ENCODE data around the gene MTR. TPM values are rescaled to one million over a fixed set of nuclear protein-coding genes. Genes with fewer than 3 reads are reported as not detected.

Gene MTR
- total RNA-seq, 1 experiment from 2014 or later: 14.2 TPM

DNA sequence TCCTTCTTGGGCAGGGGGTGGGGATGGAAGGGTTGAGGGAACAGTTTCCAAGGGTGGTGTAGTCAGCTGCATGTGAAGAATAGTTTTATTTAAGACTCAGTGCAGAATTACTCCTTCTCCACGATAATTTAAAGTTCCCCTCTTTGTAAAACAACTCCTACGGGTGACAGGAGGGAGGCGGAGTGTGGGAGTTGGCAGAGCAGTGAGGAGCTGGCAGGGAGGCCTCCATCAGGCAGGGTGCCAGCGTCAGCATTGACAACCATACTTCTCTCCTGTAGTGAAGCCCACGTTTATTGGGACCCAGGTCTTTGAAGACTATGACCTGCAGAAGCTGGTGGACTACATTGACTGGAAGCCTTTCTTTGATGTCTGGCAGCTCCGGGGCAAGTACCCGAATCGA lies 93.8 kb downstream of the MTR start:
- H3K4me2 ChIP-seq (ENCODE audit: low read length): no peak overlapping the region
- TF ChIP-seq CTCF (conservative IDR thresholded peaks at IDR 0.05; ENCODE audit: low read depth, low read length): no peak
- H3K4me3 ChIP-seq (ENCODE audit: low read length): no peak overlapping the region
- ATAC-seq (no peak), DNase-seq (no peak)
- H3K9me2 ChIP-seq (replicated peaks; ENCODE audit: low read length): no peaks in the 10 kb centered on the region
- CTCF ChIA-PET: no interaction called here
- no peaks in the 10 kb centered on the region for H3K27me3 ChIP-seq (ENCODE audit: low read length)
- H3K9me3 ChIP-seq (ENCODE audit: low read length): no peaks in the 10 kb centered on the region
- H2AFZ ChIP-seq (ENCODE audit: low read length): no peak overlapping the region
- intact Hi-C loops (cut with micrococcal nuclease): no loop called here
- H4K20me1 ChIP-seq (ENCODE audit: low read length): no peaks in the 10 kb centered on the region
- POLR2A ChIA-PET (ENCODE audit: unreplicated experiment): no interaction called here
- H3K4me1 ChIP-seq (ENCODE audit: insufficient read depth, low read length): peaks cover 11% of the 10 kb centered on the region
- no peaks in the 10 kb centered on the region for H3K79me2 ChIP-seq (ENCODE audit: low read length)
- BruUV-seq (replicated peaks): no TSS peak
- no peak overlapping the region for H3K9ac ChIP-seq (ENCODE audit: low read length)
- no peaks in the 10 kb centered on the region for H3K36me3 ChIP-seq (ENCODE audit: low read depth, low read length)
- H3K27ac ChIP-seq (ENCODE audit: low read length): no peak overlapping the region
- no peaks in the 10 kb centered on the region for H3F3A ChIP-seq (ENCODE audit: low read length, unreplicated experiment)

- Histone ChIP-seq H3K27ac (ENCODE audit: low read length) (no peak overlapping the region), H3K36me3 (ENCODE audit: low read depth, low read length) (no peaks in the 10 kb centered on the region), H2AFZ (ENCODE audit: low read length) (no peak overlapping the region), H3K79me2 (ENCODE audit: low read length) (no peaks in the 10 kb centered on the region), H4K20me1 (ENCODE audit: low read length) (no peaks in the 10 kb centered on the region), H3K4me3 (ENCODE audit: low read length) (no peak overlapping the region), H3K4me2 (ENCODE audit: low read length) (no peak overlapping the region), H3F3A (ENCODE audit: low read length, unreplicated experiment) (no peaks in the 10 kb centered on the region), H3K9ac (ENCODE audit: low read length) (no peak overlapping the region), H3K27me3 (ENCODE audit: low read length) (no peaks in the 10 kb centered on the region), H3K4me1 (ENCODE audit: insufficient read depth, low read length) (peaks cover 16% of the 10 kb centered on the region), H3K9me3 (ENCODE audit: low read length) (no peaks in the 10 kb centered on the region), H3K9me2 (replicated peaks; ENCODE audit: low read length) (no peaks in the 10 kb centered on the region)
- BruUV-seq (replicated peaks): no TSS peak
- TF ChIP-seq EZH2phosphoT487 (IDR thresholded peaks at IDR 0.05; ENCODE audit: borderline replicate concordance, low read length): no peak
- no peak for TF ChIP-seq CTCF (conservative IDR thresholded peaks at IDR 0.05; ENCODE audit: low read depth, low read length)
- no peak for TF ChIP-seq EZH2 (IDR thresholded peaks at IDR 0.05; ENCODE audit: low read length, unreplicated experiment)
- DNase-seq (no peak), ATAC-seq (no peak)
- POLR2A ChIA-PET (ENCODE audit: unreplicated experiment): no interaction called here
- CTCF ChIA-PET: no interaction called here
- intact Hi-C loops (cut with micrococcal nuclease): no loop called here
Measured at GRCh38 chr1:236890152-236891056, 95.3 kb downstream of the MTR start.
